ENCODE measurements around the gene CATSPER1.

Gene CATSPER1

DNA sequence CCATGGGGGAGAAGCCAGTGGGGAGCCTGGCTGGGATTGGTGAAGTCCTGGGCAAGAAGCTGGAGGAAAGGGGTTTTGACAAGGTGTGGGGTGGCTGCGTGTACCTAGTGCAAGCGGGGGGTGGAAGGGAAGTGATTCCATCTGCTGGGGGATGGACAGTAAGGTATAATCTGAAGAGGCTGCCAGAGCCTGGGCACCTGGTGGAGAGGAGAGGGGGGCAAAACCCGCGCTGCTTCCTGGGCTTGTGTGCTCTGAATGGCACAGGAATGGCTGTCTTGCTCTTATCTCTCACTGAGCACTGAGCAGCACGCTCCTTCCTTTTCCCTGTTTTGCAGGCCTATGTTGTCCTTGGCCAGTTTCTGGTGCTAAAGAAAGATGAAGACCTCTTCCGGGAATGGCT, 23.0 kb downstream of the CATSPER1 start:
- DNase-seq (ENCODE audit: low read depth in 2 of 3, low spot score in 2 of 3) = no peak

DNA sequence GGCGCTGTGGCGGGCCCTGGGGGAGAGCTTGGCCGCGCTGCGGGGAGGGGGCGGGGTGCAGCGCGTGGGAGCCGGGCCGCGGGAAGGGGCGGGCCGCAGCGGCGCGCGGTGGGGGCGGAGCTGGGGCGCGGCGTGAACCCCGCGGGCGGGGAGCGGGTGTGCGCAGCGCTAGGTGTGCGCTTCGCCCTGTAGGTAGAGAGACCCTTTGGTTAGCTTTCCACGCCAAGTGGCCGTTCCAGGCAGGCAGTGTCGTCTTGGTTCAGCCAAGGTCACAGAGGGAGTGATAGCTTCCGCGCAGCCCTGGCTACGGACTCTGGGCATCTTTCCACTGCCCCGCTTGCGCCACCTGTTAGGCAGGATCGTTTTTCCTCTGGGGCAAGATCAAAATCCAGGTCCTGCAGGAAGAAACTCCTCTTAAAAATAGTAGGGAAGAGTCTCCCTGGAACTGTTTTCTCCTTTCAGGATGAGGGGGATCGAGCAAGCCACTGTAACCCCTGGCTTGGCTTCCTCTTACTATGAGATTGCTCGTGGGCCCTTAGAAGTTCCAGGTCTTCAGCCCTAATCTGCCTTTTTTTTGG, 23.5 kb downstream of the CATSPER1 start:
- no peak for DNase-seq (ENCODE audit: low read depth in 2 of 3, low spot score in 2 of 3)

DNA sequence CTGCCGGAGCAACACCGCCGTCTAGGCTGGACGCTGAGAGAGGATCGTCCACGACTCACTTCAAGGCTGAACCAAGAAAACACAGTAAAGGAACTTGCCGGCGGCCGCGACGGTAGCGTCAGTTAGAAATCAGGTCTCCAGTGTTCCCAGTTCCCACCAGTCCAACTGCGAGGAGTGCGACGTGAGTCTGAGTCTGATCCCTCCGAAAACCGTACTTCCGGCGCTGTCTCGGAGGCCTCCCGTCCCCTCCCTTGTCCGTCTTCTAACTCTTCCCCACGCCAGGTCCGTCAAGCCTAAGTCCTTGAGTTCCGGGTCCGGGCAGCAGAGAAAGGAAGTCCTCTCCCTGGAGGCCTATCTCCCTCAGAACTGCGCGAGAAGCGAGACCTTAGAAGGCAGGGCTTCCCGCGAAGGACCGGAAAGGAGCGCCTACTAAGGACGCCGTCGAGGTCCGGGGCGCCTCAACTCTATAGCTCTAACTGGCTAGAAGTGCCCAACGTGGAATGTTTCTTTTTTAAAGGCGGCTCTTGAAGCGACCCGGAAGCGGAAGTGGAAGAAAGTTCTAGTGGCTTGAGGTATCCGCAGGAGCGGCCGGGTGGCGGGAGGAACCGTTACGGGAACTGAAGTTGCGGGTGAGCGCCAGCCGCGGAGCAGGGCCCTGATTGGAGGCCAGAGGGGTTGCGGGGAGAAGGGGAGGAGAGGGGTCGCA, 24.2 kb downstream of the CATSPER1 start, which contains the start of the genes BANF1 and EIF1AD:
BANF1 (plus strand) TSS at position 562 of the 706 bp plus-strand sequence. CDS start 748 bp downstream, outside the sequence.
EIF1AD (minus strand) TSS at position 216 of the 706 bp plus-strand sequence. CDS start 1,768 bp downstream, outside the sequence.
- peak; percentile 67 to 86 (median 85) for DNase-seq (ENCODE audit: low read depth in 2 of 3, low spot score in 2 of 3)

DNA sequence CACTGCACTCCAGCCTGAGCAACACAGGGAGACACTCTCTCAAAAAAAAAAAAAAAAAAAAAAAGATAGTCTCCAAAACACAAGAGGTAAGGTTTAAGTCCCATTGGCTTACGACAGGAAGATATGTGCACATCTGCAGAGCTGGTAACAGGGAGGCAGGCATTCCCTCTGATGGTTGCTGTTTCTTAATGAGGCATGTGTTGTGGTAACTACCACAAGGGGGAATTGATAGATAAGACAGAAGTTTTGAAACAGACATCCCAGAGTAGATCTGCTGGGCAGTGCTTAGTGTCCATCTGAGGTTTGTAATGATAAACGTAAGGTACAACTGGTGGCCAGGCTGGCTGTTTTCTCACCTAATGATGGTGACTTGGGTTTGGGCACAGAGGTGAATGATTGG, 29.0 kb downstream of the CATSPER1 start:
- DNase-seq (ENCODE audit: low read depth in 2 of 3, low spot score in 2 of 3) = no peak

DNA sequence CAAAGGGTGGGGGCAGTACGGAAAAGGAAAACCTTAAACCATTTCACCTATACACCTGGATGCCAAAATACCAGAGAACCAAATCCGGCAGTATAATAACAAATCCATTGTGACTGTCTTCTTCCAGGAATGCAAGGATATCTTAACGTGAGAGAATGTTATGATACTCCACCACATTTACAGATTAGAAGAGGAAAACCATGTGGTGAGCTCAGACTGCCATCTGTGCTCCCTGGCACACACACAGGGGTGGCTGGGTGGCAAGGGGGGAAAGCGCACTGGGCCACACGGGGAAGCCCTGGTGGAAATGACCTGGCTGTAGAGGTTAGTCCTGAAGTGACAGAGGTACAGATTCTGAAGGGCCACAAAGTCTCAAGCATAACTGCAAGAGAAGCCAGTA, 34.2 kb downstream of the CATSPER1 start:
- no peak for DNase-seq (ENCODE audit: low read depth in 2 of 3, low spot score in 2 of 3)

DNA sequence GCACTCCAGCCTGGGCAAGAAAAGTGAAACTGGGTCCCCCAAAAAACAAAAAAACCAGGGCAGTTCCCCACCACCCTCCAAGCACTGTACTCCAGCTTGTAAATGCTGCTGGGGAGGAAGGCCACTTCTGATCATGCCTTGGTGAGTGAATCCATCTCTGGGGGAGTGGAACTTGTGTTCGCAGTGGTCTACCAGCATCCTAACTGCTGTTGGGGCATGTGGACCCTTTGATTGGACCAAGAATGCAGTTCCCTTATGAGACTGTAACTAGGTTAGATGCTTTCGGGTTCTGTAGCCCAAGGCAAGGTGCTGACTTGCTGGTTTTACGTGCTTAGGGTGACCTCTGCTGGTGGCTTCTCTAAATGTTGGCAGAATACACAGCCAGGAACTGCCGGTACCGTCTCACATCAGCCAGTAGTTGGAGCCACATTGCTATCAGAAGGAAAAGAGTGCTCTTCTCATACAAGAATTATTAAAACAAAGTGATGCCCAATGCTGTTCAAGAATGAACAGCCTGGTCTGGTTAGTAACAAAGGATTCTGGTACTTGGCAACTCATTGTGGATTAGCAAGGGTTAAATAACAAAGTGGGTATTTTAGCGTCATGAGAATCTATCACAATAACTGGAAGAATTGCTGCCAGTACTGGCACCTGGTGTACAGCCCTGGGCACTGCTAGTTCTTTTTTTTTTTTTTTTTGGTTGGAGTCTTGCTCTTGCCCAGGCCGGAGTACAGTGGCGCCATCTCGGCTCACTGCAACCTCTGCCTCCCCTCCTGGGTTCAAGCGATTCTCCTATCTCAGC, 37.3 kb downstream of the CATSPER1 start:
- DNase-seq (ENCODE audit: low read depth in 2 of 3, low spot score in 2 of 3) = peak; percentile 67 to 70 (median 68)

DNA sequence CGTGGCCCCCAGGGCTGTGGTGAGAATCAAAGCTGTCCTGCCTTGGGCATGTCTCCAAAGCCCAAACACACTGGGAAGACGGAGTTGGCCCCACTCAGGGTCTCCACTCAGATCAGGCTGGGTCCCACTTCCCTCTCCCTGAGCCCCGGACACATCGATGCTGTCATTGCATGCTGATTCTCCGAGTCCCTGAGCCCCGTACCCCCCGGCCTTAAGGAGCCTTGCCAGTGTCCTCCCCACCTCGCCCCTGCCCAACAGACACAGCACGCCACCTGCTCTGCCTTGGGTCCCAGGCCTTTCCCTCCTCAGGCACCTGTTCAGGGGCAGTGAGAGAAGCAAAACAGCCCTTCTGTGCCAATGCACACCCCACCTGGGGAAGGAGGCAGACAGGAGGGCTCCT, 38.9 kb downstream of the CATSPER1 start:
- no peak for DNase-seq (ENCODE audit: low read depth in 2 of 3, low spot score in 2 of 3)

DNA sequence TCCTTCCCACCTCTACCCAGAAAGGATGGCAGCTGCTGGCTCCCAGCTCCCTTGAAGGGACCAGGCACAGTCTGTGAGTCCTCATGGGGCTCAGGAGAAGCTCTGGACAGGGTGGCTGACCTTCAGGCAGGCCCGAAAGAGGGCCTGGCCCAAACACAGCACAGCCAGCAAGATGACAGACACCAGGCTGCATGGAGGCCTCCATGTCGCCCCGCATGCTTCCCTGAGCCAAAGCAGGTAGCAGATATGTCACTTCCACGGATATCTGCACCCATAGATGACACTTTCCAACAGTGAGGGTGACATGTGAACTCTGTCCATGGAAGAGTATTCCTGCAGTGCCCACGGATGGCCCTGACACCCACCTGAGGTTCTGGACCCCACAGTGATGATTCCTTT, 42.7 kb downstream of the CATSPER1 start:
- no peak for DNase-seq (ENCODE audit: low read depth in 2 of 3, low spot score in 2 of 3)

DNA sequence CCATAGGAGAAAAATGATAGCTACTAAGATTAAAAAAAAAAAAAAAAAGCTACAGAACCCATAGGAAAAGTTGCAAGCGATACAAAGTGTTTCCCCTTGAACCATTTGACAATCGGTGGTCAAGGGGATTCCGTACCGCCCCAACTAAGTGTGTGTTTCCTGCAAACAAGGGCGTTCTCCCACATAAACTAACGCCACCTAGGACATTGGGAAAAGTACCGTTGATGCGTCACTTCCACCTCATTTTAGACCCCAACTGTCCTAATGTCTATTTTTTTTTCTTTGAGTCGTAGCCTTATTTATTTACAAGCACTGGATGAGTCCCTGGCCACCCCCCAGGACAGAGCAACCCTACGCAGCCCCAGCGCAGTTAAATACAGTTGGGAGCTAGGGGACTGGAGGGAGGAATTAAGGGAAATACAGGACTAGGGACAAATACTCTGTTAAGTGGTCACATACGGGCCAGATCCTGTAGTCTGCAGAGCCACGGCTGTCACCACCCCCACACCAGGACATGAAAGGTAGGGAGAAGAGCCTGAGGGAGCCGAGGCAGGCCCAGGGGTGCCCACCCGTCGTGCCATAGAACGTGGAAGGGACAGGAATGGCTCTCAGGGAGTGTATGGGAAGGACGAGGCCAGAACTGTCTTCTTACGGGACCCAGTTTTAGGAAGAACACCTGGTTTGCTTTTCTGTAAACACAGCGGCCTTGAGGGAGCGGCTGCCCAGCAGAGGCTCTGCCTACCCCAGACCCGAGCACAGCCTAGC, 43.3 kb downstream of the CATSPER1 start:
- no peak for DNase-seq (ENCODE audit: low read depth in 2 of 3, low spot score in 2 of 3)

DNA sequence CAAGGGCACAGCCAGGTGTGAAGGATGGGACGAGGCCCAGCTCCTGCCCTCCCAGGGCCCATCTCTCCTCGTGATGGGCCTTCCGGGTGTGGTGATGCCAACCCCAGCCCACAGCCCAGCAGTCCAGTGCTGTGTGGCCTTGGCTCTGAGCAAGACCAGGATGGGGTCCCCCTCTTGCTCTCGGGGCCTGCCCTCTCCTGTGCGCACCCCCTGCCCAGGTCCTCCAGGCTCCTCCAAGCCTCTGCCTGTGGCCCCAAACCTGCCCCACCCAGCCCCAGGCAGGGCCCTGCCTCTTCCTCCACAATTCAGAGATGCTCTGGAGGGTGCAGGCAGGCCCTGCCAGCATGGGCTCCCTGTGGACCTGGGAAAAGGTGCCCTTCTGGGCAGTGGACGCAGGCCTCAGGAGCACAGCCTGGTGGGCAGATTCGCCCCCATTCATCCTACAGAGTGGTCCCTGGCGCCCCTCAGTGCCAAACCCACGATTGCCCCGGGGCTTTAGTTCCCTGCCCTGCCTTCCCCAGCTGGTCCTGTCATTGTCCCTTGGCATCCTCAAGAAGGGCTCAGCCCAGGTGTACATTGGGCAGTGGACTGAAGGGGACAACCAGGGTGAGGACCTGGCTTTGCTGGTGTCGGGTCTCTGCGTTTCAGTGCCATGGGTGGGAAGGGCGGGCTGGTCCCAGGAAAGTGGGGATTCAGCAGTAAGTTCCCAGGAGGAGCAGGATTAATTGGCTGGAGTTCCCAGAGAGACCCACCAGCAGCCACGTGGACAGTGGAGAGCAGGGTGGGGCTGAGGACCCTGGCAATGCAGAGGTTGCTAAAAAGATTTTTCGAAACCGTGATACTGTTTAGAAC, 44.1 kb downstream of the CATSPER1 start:
- no peak for DNase-seq (ENCODE audit: low read depth in 2 of 3, low spot score in 2 of 3)

DNA sequence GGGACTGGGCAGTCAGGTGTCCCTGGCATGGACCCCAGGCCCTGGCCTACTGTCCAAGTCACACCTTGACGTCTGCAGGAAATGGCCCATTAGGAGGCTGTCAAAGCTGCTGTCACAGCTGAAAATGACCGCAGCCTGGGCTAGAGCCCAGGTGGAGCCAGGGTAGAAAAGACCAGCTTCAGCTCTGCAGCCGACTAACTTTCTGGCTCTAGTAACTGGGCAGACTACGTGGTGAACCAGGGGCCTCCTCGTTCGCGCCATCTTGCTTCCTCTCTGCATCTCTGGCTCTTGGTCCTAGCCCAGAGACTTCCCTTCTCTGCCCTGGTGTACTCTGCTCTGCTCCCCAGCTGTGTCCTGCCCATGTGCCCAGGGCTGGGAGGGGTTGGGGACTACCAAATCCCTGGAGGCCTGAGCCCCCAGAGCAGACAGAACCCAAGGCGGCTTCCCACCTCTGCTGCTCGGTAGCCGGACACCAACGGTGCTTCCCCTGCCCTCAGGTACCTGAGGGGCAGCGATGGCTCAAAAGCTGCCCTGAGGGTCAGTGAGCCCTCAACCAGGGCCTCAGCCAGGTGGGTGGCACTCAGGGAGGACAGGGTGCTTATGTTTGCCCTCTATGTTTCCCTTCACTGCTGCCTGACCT, 45.1 kb downstream of the CATSPER1 start:
- no peak for DNase-seq (ENCODE audit: low read depth in 2 of 3, low spot score in 2 of 3)

DNA sequence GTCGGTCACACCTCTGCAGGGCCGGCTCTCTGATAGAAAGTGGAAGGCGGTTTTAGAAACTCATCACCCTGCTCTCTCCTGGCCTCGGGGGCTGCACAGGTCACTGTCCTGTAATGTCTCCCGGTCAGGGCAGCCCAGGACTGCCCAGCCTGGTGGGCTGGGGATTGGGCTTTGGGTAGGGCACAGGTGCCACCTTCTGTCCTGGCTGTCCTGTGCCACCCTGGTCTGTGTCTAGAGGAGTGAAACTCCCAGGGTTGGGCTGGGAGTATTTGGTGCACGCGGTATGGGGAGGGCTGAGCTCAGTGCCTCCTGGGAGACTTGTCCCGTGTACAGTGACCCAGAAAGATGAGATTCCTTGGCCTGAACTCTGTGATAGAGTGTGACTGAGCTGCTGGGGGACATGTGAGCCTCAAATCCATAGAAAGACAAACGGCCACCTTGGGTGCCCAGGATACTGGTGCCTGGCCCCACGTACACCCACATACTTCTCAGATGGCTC, 47.0 kb downstream of the CATSPER1 start:
- DNase-seq (ENCODE audit: low read depth in 2 of 3, low spot score in 2 of 3) = no peak

DNA sequence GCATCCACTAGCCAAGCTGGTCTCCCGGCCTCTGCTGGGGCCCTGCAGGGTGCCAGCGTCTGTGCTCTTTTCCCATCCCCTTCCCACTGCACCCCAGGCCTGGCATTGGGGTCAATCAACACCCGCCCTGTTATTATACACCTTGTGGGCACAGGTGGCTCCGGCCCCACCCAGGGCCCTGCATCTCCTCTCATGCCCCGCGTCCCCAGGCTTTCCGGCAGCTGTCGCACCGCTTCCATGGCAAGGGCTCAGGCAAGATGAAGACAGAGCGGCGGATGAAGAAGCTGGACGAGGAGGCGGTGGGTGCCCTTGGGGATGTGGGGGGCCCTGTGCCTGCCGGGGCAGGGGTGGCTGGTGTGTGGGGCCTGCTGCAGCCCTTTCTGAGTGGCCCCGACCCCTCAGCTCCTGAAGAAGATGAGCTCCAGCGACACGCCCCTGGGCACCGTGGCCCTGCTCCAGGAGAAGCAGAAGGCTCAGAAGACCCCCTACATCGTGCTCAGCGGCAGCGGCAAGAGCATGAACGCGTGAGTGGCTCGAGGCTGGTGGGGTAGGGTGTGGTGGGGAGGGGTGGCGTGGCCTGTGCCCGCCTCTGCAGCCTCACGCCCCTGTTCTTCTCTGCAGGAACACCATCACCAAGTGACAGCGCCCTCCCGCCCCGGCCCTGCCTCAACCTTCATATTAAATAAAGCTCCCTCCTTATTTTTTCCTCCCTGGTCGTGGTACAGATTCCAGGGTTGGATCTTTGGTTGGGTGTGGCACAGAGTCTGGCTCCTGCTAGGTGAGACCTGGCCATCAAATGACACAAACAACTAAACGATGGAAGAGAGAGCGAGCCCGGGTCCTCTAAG, 47.7 kb downstream of the CATSPER1 start:
- DNase-seq (ENCODE audit: low read depth in 2 of 3, low spot score in 2 of 3) = no peak

DNA sequence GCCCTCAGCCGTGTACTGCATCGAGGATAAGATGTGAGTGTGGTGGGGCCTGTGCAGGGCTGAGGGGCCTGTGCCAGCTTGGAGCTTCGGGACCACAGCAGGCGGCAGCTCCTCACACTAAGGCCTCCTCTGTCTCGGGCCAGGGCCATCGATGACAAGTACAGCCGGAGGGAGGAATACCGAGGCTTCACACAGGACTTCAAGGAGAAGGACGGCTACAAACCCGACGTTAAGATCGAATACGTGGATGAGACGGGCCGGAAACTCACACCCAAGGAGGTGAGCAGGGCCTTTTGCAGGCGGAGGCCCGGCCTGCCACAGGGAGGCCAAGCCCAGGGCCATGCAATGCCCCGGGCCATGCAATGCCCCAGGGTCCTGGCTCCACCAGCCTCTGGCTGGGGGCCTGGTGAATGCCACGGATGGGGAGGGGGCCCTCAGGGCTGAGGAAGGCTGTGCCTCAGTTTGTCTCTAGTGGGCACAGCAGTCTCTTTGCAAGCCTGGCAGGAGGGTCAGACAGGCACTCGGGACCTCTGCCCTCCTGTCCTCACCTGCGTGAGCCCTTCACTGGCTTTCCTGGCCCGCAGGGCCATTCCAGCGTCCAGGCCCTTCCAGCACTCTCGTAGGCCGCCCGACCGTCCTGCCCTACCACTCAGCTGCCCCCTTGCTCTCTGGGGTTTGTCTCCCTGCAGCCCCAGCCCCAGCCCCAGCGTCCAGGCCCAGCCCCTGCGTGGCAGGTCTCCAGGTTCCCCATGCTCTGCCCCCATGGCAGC, 48.5 kb downstream of the CATSPER1 start:
- no peak for DNase-seq (ENCODE audit: low read depth in 2 of 3, low spot score in 2 of 3)

DNA sequence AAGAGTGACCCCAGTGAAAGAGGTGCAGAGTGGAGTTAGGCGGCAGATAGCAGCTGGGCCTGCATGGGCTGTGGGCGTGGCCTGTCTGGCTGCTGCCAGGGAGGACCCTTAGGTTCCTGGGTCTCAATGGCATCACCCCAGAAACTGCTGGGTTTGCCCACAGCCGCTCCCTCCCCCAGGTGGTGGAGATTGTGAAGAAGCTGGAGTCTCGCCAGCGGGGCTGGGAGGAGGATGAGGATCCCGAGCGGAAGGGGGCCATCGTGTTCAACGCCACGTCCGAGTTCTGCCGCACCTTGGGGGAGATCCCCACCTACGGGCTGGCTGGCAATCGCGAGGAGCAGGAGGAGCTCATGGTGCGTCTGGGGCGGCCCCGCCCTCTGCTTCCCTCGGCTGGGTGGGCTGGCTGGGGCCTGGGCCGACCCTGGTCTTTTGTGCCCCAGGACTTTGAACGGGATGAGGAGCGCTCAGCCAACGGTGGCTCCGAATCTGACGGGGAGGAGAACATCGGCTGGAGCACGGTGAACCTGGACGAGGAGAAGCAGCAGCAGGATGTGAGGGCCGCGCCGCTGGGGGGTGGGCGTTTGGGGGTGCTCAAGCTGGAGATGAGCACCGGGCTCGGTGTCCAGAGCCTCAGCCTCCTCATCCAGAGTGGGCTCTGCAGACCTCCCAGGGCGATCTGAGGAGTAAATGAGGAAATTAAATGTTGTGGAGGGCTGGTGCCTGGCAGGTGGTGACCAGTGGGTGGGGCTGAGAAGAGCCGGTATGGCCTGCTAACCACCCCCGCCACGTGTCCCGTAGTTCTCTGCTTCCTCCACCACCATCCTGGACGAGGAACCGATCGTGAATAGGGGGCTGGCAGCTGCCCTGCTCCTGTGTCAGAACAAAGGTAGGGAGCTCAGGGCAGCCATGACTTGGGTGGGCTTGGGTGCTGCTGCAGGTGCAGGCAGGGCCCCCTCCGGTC, 49.8 kb downstream of the CATSPER1 start:
- no peak for DNase-seq (ENCODE audit: low read depth in 2 of 3, low spot score in 2 of 3)

DNA sequence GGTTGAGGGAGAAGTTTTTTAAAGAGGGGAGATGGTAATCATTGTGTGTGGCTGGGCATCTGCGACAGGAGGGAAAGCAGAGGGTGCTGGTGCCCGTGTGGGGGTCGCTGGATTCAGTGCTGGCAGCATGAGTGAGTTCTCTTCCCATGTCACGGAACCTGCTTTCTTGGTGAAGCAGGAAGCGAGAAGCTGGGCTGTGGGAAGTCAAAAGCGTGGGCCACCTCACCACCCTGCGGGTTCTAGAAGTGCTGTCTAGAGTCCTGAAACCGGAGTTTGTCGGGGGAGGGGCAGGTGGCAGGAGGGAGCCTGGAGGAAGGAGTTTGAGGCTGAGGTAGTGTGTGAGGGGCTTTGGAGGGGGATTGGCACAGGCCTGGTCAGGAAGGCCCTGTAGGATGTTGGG, 50.5 kb downstream of the CATSPER1 start:
- no peak for DNase-seq (ENCODE audit: low read depth in 2 of 3, low spot score in 2 of 3)

Measured in activated CD8-positive, alpha-beta memory T cell treated with anti-CD3 and anti-CD28 coated beads for 48 hours (primary cell).